Right ventricle myocardium superior (tissue), 1 donor: ENCODE results near the gene SAMD14. TPM values are rescaled to one million over a fixed set of nuclear protein-coding genes. Genes with fewer than 3 reads are reported as not detected.
A peak's percentile ranks its signal among the peaks of the same experiment; 100 is the strongest.

Experiments used
- ATAC-seq: fragments of 200-7000 bp; cut with Tn5 transposase; one replicate; pipeline ENCODE4 v1.9.1; 2020; ENCODE audit warnings: mild to moderate bottlenecking; ENCODE audit not compliant: poor library complexity
- DNase-seq: peaks from one replicate; pipeline ENCODE4 v3.0.0-alpha.2; 2020
- intact Hi-C: fragments of 100-400 bp; cut with DNase I; formaldehyde crosslinking; loops from one replicate; pipeline ENCODE4 v1.11.2; 2022
- long read RNA-seq: library from polyadenylated mRNA; unstranded; transcript quantifications from one replicate; pipeline ENCODE4 v2.0.0, GENCODE V29; 2021
- total RNA-seq: library from RNA; stranded (reverse); fragmentation: NEBNext Ultra II Directional; extraction: Animal tissue kit (Norgen Biotek cat#: 25700); gene quantifications from one replicate; pipeline ENCODE4 v1.2.1, GENCODE V29; 2021
- donor health status: DM: no; HTN: yes; CAD: no; lungs with severe emphysema.

SAMD14 gene
- total RNA-seq = 0.78 TPM
- long read RNA-seq, full-length matches to known transcripts = 2 of 7 reads
- long read RNA-seq, partial matches to known transcripts = 4 of 7 reads
- long read RNA-seq, other reads (novel, unspliced or antisense) = 1 of 7 reads

GRCh38 chr17:50129728-50130558 is at the start of gene SAMD14:
Gene SAMD14, minus strand, starts transcription at chr17:50130160. Its CDS starts 5,201 bp downstream, at chr17:50124959.
- intact Hi-C loops = no loop called here
- ATAC-seq (peak; percentile 41), DNase-seq (no peak)

- DNase-seq (peak; percentile 85), ATAC-seq (peak; percentile 86)
- intact Hi-C loops = no loop called here
These were observed 48.2 kb upstream of the SAMD14 start for GRCh38 chr17:50177983-50178834.

DNA sequence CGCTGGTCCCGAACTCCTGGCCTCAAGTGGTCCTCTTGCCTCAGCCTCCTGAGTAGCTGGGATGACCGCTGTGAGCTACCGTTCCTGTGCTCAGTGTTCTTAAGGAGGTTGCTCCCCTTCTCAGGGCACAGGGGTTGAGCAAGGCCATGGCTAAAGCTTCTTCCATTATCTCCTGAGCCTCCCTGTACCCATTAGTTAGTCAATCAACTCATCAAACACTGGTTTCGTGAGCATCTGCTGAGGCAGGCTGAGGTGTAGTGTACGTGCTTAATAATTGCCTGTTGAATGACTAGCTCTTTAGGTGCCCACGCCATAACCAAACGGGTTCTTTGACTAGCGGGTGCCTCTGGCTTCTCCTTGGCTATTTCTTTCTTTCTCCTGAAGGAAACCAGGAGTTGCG is 47.5 kb upstream of the SAMD14 start:
- intact Hi-C loops = no loop called here
- ATAC-seq = no peak
- peak; percentile 19 for DNase-seq

- ATAC-seq (peak; percentile 16), DNase-seq (peak; percentile 33)
- intact Hi-C loops = no loop called here
These were observed 46.8 kb upstream of the SAMD14 start for GRCh38 chr17:50176559-50177357.

DNA sequence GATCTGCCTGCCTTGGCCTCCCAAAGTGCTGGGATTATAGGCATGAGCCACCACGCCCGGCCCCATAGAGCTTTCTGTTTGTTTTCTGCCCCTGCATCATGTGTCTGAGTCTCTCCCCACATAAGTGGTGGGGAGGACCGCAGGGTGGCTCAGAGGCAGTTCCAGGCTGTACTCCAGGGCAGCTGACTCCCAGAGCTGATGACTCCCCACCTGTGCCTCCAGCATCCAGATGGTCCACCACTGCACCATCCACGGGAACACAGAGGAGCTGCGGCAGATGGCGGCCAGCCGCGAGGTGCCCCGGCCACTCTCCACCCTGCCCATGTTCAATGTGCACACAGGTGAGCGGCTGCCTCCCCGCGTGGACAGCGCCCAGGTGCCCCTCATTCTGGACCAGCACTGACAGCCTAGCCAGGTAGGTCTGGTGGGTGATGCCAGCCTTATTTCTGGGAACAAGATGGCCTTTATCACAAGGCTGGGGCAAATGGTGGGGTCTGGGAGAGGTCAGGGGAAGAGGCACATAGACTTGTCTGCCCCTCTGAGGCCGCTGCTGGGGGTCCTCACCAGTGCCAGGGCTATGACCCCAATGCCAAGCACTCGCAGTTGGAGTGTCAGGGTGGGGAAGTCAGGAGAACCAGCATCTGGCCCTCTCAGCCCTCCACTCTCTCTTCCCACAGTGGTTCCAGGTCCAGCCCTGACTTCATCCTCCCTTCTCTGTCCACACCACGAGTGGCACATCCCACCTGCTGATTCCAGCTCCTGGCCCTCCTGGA is 45.3 kb upstream of the SAMD14 start:
- ATAC-seq = no peak
- peak; percentile 41 for DNase-seq
- intact Hi-C loops = no loop called here

DNA sequence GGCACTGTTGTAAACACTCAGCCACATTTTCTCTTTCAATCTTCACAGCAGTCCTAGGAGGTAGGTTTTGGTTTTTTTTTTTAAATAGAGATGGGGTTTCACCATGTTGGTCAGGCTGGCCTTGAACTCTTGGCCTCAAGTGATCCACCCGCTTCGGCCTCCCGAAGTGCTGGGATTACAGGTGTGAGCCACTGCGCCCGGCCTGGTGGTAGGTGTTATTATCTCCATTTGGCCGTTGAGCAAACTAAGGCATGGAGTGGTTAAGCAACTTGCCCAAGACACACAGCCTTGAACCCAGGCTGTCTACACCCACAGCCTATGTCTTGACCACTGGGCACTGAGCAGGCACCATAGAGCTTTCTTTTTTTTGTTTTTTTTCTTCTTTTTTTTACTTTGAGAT is 44.5 kb upstream of the SAMD14 start:
- ATAC-seq (no peak), DNase-seq (peak; percentile 39)
- intact Hi-C loops = no loop called here

DNA sequence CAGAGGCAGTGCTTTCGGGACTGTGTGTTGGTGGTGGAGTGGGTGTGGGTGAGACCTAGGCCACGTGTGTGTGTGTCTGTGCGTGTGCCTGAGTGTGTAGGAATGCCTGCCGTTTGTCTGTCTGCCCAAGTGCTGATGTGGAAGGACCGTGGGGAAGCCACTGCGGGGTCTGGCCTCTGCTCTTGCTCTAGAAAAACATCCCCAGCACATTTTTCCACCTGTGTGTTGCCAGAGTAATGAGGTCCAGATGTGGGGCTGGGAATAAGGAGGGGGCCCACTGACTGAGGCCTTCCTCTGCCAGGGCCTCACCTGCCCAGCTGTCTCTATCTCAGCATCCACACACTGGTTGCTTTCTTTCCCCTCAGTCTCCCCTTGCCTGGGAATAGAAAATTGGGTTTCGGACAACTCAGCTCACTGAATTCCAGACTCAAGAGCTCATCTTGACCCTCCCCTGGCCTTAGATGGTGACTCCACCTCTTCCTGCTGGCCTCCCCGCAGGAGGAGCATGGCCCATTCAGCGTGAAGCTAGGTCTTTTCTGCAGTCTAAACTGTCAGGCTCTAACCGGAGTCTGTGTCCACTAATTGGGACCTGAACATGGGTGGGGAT is 43.5 kb upstream of the SAMD14 start:
- DNase-seq = peak; percentile 47
- intact Hi-C loops = no loop called here

GRCh38 chr17:50172936-50173334 is 43.0 kb upstream of the SAMD14 start:
- DNase-seq (no peak), ATAC-seq (no peak)
- intact Hi-C loops = no loop called here

More for the DNA sequence above, 43.5 kb upstream of the SAMD14 start:
- no peak for ATAC-seq

GRCh38 chr17:50172130-50172529 is 42.2 kb upstream of the SAMD14 start:
- DNase-seq (peak; percentile 17), ATAC-seq (no peak)
- intact Hi-C loops = no loop called here

GRCh38 chr17:50171371-50172071 is 41.6 kb upstream of the SAMD14 start:
- DNase-seq = peak; percentile 51
- peak; percentile 11 for ATAC-seq
- intact Hi-C loops = no loop called here

DNA sequence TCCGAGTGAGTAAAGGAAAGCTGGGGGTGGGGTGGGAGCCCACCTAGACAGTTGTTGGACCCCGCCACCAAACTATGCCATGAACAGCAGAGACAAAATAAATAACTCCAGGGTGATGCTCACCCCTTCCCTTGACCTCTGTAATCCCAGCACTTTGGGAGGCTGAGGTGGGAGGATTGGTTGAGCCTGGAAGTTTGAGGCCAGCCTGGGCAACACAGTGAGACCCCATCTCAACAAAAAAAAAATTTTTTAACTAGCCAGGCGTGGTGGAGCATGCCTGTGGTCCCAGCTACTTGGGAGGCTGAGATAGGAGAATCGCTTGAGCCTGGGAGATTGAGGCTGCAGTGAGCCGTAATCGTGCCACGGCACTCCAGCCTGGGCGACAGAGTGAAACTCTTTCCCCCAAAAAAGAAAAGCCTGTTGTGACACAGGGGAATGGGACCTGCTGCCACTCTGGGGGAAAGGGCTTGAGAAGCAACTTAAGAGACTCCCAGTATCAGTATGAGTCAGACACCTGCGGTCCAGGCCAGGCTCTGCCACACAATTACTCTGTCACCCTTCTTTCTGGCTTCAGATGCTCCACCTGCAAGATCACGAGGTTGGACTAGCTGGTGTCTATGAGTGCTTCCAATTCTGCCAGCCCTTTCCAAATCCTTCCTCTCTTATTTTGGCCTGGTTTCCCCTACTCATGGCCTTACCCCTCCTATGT is 40.9 kb upstream of the SAMD14 start:
- DNase-seq (peak; percentile 37), ATAC-seq (peak; percentile 24)
- intact Hi-C loops = no loop called here

GRCh38 chr17:50169881-50170459 is 40.0 kb upstream of the SAMD14 start:
- no peak for ATAC-seq
- peak; percentile 39 for DNase-seq
- intact Hi-C loops = no loop called here

DNA sequence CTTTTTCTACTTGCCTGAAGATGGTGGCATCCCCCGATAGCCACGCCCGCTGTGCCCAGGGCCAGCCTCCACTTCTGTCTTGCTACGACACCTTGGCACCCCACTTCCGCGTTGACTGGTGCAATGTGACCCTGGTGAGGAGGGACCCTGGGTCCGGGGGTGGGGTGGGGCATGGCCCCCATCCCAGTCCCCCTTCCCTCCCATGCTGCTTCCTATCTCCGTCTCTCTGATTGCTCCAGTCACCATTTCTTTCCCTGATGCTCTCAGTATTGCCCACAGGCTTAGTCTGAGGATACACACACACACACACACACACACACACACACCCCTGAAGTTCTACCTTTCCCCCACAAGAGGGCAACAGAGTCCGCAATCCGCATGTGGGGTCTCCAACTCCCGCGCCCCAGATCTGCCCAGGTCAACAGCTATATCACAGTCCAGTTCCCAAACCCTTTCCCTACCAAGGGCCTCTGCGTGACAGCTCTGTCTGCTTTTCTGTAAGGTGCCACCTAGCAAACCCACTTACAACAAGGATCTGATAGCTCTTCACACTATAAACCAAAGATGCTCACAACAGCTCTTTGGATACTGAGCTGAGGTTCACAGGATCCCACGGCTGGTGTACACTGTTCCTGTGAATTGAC is 39.3 kb upstream of the SAMD14 start:
- DNase-seq (peak; percentile 63), ATAC-seq (peak; percentile 14)
- intact Hi-C loops = no loop called here

GRCh38 chr17:50168319-50168718 is 38.4 kb upstream of the SAMD14 start:
- ATAC-seq (no peak), DNase-seq (peak; percentile 22)
- intact Hi-C loops = no loop called here

- no peak for ATAC-seq
- intact Hi-C loops = no loop called here
- DNase-seq = peak; percentile 40
These were observed 37.4 kb upstream of the SAMD14 start for GRCh38 chr17:50167371-50167770.
